Endodermal cell (in vitro differentiated cells): Measurements from ENCODE around the gene SRRD. TPM values are rescaled to one million over a fixed set of nuclear protein-coding genes. Genes with fewer than 3 reads are reported as not detected.
"Not testable (repeated sequence)": the region's sequence is repeated elsewhere in the genome, so short reads cannot be mapped to it uniquely, and the experiment has no call there.

ENCODE experiments used
- DNase-seq: peaks from one replicate; pipeline ENCODE4 v3.0.0-alpha.2; 2017
- H3K27ac ChIP-seq: 2 replicates; pipeline ENCODE4 v1.5.1; 2013; ENCODE audit warnings: mild to moderate bottlenecking, low read depth, low read length, moderate library complexity
- H3K27me3 ChIP-seq: 2 replicates; pipeline ENCODE4 v1.6.1; 2013; ENCODE audit warnings: mild to moderate bottlenecking, low read length, moderate library complexity; ENCODE audit not compliant: insufficient read depth, control insufficient read depth, poor library complexity, severe bottlenecking
- H3K36me3 ChIP-seq: 2 replicates; pipeline ENCODE4 v1.7.0; 2013; ENCODE audit warnings: mild to moderate bottlenecking, low read length, moderate library complexity; ENCODE audit not compliant: control insufficient read depth, insufficient read depth
- H3K4me1 ChIP-seq: one replicate; pipeline ENCODE4 v1.7.0; 2013; ENCODE audit warnings: low read length; ENCODE audit not compliant: control insufficient read depth, insufficient read depth
- H3K4me3 ChIP-seq: 2 replicates; pipeline ENCODE4 v1.5.1; 2013; ENCODE audit warnings: mild to moderate bottlenecking, low read length, moderate library complexity
- H3K9ac ChIP-seq: 2 replicates; pipeline ENCODE4 v1.6.1; 2013; ENCODE audit warnings: mild to moderate bottlenecking, low read length, moderate library complexity; ENCODE audit not compliant: poor library complexity, severe bottlenecking; ENCODE audit errors: extremely low read depth
- H3K9me3 ChIP-seq: 2 replicates; pipeline ENCODE4 v1.6.1; 2013; ENCODE audit warnings: mild to moderate bottlenecking, low read length, moderate library complexity; ENCODE audit not compliant: control insufficient read depth
- H3K27ac Mint-ChIP-seq: 2 replicates; pipeline ENCODE4 v1.8.0; 2020; ENCODE audit warnings: mixed read lengths
- H3K27me3 Mint-ChIP-seq: 2 replicates; pipeline ENCODE4 v1.8.0; 2021; ENCODE audit warnings: mild to moderate bottlenecking, mixed read lengths; ENCODE audit not compliant: insufficient read depth
- H3K36me3 Mint-ChIP-seq: 2 replicates; pipeline ENCODE4 v1.8.0; 2020; ENCODE audit warnings: low read depth, mixed read lengths
- H3K4me1 Mint-ChIP-seq: 2 replicates; pipeline ENCODE4 v1.8.0; 2020; ENCODE audit warnings: mixed read lengths
- H3K4me3 Mint-ChIP-seq: 2 replicates; pipeline ENCODE4 v1.8.0; 2020; ENCODE audit warnings: mild to moderate bottlenecking, moderate library complexity, mixed read lengths
- H3K9me3 Mint-ChIP-seq: 2 replicates; pipeline ENCODE4 v1.8.0; 2020; ENCODE audit warnings: mild to moderate bottlenecking, mixed read lengths
- CTCF ChIP-seq: fragments of 200-600 bp; sonication (generic); conservative IDR thresholded peaks from 2 replicates; pipeline ENCODE4 v1.5.0; 2021; ENCODE audit warnings: antibody characterized with exemption, mild to moderate bottlenecking
- WGBS, 2 experiments: methylation state at CpG; one replicate each; pipeline versions ENCODE4 v1.1.5 to v1.1.7; 2013; ENCODE audit warnings: missing lambda C conversion rate in 2 of 2, mixed read lengths in 1 of 2; ENCODE audit not compliant: insufficient coverage in 1 of 2, insufficient read length in 1 of 2; 5-methylcytosine and 5-hydroxymethylcytosine counted together
- total RNA-seq, 2 donors: library from RNA; stranded (reverse); fragmentation: NEBNext Ultra II Directional in 1 of 2; extraction: Animal tissue kit (Norgen Biotek cat#: 25700) in 1 of 2; gene quantifications; 2 replicates in 1 of 2; 3 replicates in 1 of 2; pipeline ENCODE4 v1.2.1, GENCODE V29; 2021

Gene SRRD
- total RNA-seq, 2 donors from 2014 or later: 27.4 to 30.0 TPM

DNA sequence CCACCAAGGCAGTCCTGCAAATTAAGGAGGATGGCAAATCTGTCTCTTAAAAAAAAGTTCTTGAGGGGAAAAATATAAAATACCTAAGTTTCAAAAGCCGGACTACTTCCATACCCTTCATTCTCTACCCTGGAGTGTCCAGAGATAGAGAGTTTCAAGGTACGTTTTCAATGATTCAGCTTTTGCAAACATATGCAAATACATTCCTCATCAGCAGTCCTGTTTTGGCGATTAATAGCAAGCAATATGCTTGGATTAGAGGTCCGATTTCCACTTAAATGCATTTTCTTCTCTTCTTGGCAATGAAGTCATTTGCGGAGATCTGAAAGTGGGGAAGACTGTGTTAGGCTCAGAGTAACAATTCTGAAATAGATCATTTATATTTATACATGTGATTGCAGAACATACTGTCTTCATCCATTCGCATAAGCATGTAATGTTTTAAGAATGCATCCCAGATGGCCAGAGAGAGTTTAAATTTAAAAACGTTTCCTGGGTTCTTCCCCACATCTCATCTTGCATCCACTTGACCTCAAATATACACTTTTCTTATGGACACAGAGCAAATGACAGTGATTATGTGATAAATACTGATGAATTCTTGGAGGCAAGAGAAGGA is 42.4 kb downstream of the SRRD start:
- H3K27me3 Mint-ChIP-seq: no peaks in the 10 kb centered on the region
- peaks cover 56% of the 10 kb centered on the region for H3K36me3 Mint-ChIP-seq
- H3K36me3 ChIP-seq: peaks cover 44% of the 10 kb centered on the region
- H3K9me3 ChIP-seq: no peaks in the 10 kb centered on the region
- no peaks in the 10 kb centered on the region for H3K4me1 Mint-ChIP-seq
- no peaks in the 10 kb centered on the region for H3K4me1 ChIP-seq
- no peaks in the 10 kb centered on the region for H3K9me3 Mint-ChIP-seq
- 91 to 100% methylated on average over 3 to 6 of the region's 7 CpGs for whole genome bisulfite sequencing, 2 experiments
- no peak overlapping the region for H3K27ac ChIP-seq
- H3K9ac ChIP-seq: no peak overlapping the region
- no peak overlapping the region for H3K4me3 ChIP-seq
- H3K27me3 ChIP-seq: no peaks in the 10 kb centered on the region
- no peak for TF ChIP-seq CTCF
- H3K27ac Mint-ChIP-seq: no peak overlapping the region
- H3K4me3 Mint-ChIP-seq: no peak overlapping the region
- DNase-seq: no peak

GRCh38 chr22:26527167-26527566 is 43.5 kb downstream of the SRRD start:
- no peak overlapping the region for H3K9ac ChIP-seq
- no peak overlapping the region for H3K4me3 Mint-ChIP-seq
- H3K27me3 Mint-ChIP-seq: no peaks in the 10 kb centered on the region
- WGBS, 2 experiments: 80 to 86% methylated on average over 3 of the region's 3 CpGs
- no peak overlapping the region for H3K27ac Mint-ChIP-seq
- no peak for TF ChIP-seq CTCF
- H3K9me3 Mint-ChIP-seq: no peaks in the 10 kb centered on the region
- H3K9me3 ChIP-seq: no peaks in the 10 kb centered on the region
- no peak for DNase-seq
- no peaks in the 10 kb centered on the region for H3K27me3 ChIP-seq
- no peak overlapping the region for H3K4me3 ChIP-seq
- H3K27ac ChIP-seq: no peak overlapping the region
- H3K4me1 Mint-ChIP-seq: no peaks in the 10 kb centered on the region
- no peaks in the 10 kb centered on the region for H3K4me1 ChIP-seq
- peaks cover 66% of the 10 kb centered on the region for H3K36me3 Mint-ChIP-seq
- H3K36me3 ChIP-seq: peaks cover 55% of the 10 kb centered on the region

- Histone ChIP-seq H3K27ac (no peak overlapping the region), H3K9ac (no peak overlapping the region), H3K36me3 (peaks cover 56% of the 10 kb centered on the region), H3K27me3 (no peaks in the 10 kb centered on the region), H3K9me3 (no peaks in the 10 kb centered on the region), H3K4me1 (no peaks in the 10 kb centered on the region), H3K4me3 (no peak overlapping the region)
- no peaks in the 10 kb centered on the region for H3K9me3 Mint-ChIP-seq
- no peak overlapping the region for H3K27ac Mint-ChIP-seq
- no peaks in the 10 kb centered on the region for H3K27me3 Mint-ChIP-seq
- H3K36me3 Mint-ChIP-seq: peaks cover 66% of the 10 kb centered on the region
- peaks cover 4% of the 10 kb centered on the region for H3K4me1 Mint-ChIP-seq
- WGBS, 2 experiments: 94 to 96% methylated on average over 12 to 15 of the region's 15 CpGs
- H3K4me3 Mint-ChIP-seq: no peak overlapping the region
- DNase-seq: no peak
- TF ChIP-seq CTCF: no peak
Measured at GRCh38 chr22:26527574-26528465, 44.1 kb downstream of the SRRD start.

DNA sequence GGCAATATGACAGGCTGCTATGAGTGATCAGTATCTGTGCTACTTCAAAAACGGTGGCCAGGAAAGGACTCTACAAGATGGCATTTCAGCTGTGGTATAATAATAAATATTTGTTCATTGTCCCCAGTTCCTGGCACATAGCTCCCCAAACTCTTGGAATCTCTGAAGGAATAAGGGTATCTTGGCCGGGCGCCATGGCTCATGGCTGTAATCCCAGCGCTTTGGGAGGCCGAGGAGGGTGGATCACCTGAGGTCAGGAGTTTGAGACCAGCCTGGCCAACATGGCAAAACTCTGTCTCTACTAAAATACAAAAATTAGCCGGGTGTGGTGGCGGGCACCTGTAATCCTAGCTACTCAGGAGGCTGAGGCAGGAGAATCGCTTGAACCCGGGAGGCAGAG is 44.8 kb downstream of the SRRD start:
- H3K9me3 Mint-ChIP-seq, H3K4me3 ChIP-seq, H3K9ac ChIP-seq, DNase-seq, H3K9me3 ChIP-seq, H3K27ac Mint-ChIP-seq, H3K4me1 ChIP-seq, H3K27me3 ChIP-seq, H3K27me3 Mint-ChIP-seq, H3K4me3 Mint-ChIP-seq, H3K27ac ChIP-seq, H3K4me1 Mint-ChIP-seq: not testable (repeated sequence)
- peaks cover 56% of the 10 kb centered on the region for H3K36me3 ChIP-seq
- 97 to 100% methylated on average over 2 to 9 of the region's 9 CpGs for WGBS, 2 experiments
- peaks cover 67% of the 10 kb centered on the region for H3K36me3 Mint-ChIP-seq
